Gastroesophageal sphincter (tissue), 3 donors: ENCODE measurements around the gene TNFSF15.

Experiments used
- POLR2A ChIP-seq, 2 donors: fragments of 450-650 bp; IDR thresholded peaks; one replicate each; pipeline ENCODE4 v1.6.1; 2017; ENCODE audit warnings: antibody characterized with exemption in 2 of 2, mild to moderate bottlenecking in 2 of 2, moderate library complexity in 1 of 2
- POLR2AphosphoS5 ChIP-seq: sonication (generic); formaldehyde crosslinking; IDR thresholded peaks from one replicate; pipeline ENCODE4 v1.6.1; 2017; ENCODE audit warnings: antibody characterized with exemption
- TF ChIP-seq, protein P1 (sequence below), 4 experiments: fragments of 200-600 bp in 2 of 4; fragments of 450-650 bp in 2 of 4; sonication (generic) in 1 of 4; IDR thresholded peaks; one replicate each; pipeline ENCODE4 v1.5.1; 2017 to 2019; ENCODE audit warnings: antibody characterized with exemption in 4 of 4, mild to moderate bottlenecking in 2 of 4, moderate library complexity in 2 of 4

DNA sequence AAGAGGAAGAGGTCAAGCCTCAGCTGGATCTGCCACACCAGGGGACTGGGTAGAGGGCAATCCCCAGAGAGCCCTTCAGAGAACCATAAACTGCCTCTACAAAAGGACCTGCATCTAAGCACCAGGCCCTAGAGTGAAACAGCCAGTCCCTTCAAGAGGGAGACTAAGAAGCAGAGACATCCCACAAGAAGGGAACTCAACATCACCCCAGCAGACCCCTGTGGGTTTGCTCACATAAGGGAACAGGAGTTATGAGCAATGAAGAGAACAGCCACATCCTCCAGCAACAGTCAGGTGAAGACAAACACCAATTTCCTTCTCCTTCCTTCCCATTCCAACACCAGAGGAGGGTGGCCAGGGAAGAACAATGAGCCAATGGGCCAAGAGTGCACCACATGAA, 48.9 kb downstream of the TNFSF15 start:
- TF ChIP-seq, protein P1, sequence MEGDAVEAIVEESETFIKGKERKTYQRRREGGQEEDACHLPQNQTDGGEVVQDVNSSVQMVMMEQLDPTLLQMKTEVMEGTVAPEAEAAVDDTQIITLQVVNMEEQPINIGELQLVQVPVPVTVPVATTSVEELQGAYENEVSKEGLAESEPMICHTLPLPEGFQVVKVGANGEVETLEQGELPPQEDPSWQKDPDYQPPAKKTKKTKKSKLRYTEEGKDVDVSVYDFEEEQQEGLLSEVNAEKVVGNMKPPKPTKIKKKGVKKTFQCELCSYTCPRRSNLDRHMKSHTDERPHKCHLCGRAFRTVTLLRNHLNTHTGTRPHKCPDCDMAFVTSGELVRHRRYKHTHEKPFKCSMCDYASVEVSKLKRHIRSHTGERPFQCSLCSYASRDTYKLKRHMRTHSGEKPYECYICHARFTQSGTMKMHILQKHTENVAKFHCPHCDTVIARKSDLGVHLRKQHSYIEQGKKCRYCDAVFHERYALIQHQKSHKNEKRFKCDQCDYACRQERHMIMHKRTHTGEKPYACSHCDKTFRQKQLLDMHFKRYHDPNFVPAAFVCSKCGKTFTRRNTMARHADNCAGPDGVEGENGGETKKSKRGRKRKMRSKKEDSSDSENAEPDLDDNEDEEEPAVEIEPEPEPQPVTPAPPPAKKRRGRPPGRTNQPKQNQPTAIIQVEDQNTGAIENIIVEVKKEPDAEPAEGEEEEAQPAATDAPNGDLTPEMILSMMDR (IDR thresholded peaks at IDR 0.05): no peak
- TF ChIP-seq POLR2A (IDR thresholded peaks at IDR 0.05) (no peak), POLR2AphosphoS5 (no peak)
